HG03571 (cell line): ENCODE data around the gene KCNA2.

Experiments
- ATAC-seq: cut with Tn5 transposase; IDR thresholded peaks from one replicate; pipeline ENCODE4 v1.9.1; 2021; ENCODE audit not compliant: unreplicated experiment

The KCNA2 gene

DNA sequence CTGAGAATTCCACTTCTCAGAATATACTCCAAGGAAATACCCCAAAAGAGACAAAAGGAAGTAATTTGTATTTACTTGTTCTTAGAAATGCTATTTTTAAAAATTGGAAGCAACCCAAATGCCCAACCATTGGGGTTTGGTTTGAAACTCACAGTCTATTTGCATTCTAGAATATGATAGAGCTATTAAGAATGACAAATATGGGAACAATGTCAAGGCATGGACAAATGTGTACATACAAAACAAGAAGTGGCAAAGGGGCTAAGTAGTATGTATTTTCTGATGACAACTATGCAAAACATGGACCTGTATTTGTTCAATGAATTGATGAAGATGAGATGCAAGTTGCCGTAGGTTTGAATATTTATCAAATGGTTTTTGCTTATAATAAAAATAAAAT lies 32.8 kb downstream of the KCNA2 start:
- no peak for ATAC-seq

GRCh38 chr1:110572751-110573150 lies 33.4 kb downstream of the KCNA2 start:
- ATAC-seq = no peak

DNA sequence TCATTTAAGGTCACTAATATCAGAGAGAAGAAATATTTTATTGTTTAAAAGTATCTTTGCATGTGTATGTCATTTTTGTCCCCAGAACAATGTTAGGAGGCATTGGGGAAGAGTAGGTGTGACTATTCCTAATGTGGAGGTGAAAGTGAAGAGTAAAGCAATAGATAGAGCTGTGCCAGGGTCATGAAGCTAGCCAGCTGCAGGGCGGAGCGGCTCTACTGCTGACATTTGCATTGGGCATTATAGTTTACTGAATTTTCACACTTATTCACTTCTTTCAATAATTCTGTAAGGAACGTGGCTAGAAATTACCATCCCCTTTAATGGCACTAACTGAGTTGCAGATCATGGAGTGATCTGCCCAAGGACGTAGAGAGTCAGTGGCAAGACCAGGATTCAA lies 35.3 kb downstream of the KCNA2 start:
- ATAC-seq = no peak

GRCh38 chr1:110570307-110570706 lies 35.9 kb downstream of the KCNA2 start:
- no peak for ATAC-seq

- no peak for ATAC-seq
Observed at GRCh38 chr1:110566836-110567235, 39.3 kb downstream of the KCNA2 start.

GRCh38 chr1:110565565-110565964 lies 40.6 kb downstream of the KCNA2 start:
- ATAC-seq = no peak

GRCh38 chr1:110563089-110563488 lies 43.1 kb downstream of the KCNA2 start:
- no peak for ATAC-seq

DNA sequence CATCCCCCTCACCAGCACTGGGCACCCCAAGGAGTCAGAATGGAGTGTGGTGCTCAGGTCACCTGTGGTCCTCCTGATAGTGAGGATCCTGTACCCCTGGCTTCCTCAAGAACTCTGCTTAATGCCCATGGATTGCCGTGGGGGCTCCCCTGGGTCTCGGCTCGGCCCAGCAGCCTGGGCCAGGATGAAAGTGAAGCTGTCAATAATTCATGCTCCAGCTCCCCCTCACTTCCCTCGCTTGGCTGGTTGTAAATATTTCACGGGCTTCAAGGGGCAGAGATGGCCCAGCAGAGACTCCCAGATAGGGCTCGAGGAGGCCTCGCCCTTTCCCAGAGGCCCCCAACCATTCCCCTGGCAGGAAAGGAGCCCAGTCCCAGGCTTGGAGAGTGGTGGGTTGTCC lies 44.6 kb downstream of the KCNA2 start:
- ATAC-seq = no peak

GRCh38 chr1:110559157-110559556 lies 47.0 kb downstream of the KCNA2 start:
- no peak for ATAC-seq

GRCh38 chr1:110557481-110557880 lies 48.7 kb downstream of the KCNA2 start:
- no peak for ATAC-seq

DNA sequence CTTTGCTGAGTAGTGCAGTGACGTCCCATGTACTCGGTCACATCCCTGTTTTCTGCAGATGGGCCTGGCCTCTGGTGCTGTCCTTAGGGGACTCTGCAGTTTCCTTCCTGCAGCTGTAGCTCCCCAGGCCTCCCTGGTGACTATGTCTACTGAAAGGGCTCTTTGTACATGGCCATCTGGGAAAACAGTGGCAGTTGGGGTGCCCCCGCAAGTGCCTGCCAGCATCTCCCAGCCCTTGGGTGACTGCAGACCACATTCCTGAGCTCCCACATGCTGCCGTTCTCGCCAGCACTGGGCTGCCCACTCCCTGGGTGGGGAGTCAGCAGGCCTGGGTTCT lies 49.7 kb downstream of the KCNA2 start:
- no peak for ATAC-seq

GRCh38 chr1:110555807-110556470 lies 50.2 kb downstream of the KCNA2 start:
- ATAC-seq = no peak

GRCh38 chr1:110554871-110555801 lies 51.0 kb downstream of the KCNA2 start:
- ATAC-seq = no peak

GRCh38 chr1:110551278-110551809 lies 54.8 kb downstream of the KCNA2 start:
- ATAC-seq = no peak

DNA sequence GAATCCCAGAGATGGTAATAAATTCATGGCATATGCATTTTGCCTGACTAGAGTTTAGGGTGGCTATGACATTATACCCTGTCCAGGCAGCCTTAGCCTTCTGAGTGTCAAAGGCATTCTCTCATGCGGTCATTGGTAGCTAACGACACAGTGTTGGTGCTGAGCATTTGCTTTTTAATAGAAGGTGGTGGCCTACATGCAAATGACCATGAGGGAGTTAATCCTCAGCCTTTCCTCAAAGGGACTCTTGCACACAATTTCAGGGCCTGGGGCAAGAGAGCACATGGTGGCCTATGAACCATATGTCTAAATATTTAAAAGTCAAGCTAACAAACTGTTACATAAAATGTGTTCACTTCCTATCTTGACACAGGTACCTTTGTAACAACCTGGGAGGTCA lies 56.3 kb downstream of the KCNA2 start:
- no peak for ATAC-seq

- no peak for ATAC-seq
Observed at GRCh38 chr1:110548381-110548780, 57.8 kb downstream of the KCNA2 start.

GRCh38 chr1:110547017-110547416 lies 59.1 kb downstream of the KCNA2 start:
- ATAC-seq = no peak

DNA sequence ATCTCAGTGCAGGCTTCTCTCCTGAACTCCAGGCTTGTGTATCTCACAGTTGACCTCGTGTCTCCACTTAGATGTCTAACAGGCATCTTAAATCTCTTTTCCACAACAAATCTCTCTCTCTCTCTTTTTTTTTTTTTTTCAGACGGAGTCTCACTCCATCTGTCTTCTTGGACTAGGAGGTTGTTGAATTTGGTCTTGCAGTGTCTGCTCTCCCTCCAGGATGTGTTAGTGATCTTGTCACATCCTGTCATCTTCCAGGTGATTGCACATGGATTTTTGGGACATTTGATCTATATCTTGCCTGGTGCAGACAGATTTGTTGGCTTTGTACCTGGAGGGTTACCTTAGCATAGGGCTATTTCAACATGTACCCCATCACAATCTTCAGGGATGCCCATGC lies 60.7 kb downstream of the KCNA2 start:
- no peak for ATAC-seq

DNA sequence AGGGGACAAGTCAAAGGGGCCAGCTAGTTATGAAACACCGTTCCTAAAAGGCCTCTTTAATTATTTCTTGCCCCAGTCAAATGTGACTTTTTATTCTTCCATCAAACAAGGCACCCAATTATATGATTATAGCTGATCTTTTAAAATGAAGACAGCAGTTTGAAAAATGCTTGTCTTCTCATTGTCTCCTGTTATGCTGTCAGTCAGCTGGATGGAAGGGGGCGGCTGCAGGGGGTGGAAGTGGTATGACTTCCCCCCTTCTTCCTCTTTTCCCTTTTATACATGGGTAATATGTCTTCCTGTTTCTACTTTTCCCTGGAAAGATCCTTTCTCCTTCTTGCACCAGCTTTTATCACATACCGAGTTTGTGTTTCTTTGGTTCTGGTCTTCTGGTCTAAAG lies 61.4 kb downstream of the KCNA2 start:
- ATAC-seq = no peak
